Stimulated activated CD8-positive, alpha-beta memory T cell treated with anti-CD3 and anti-CD28 coated beads, Interleukin-4, amount 100 ng/mL, for 1 hour (primary cell): ENCODE data around the gene CA6.
"Not testable (repeated sequence)": the region's sequence is repeated elsewhere in the genome, so short reads cannot be mapped to it uniquely, and the experiment has no call there.

ENCODE experiments used
- DNase-seq, 2 donors: peaks; one replicate each; pipeline ENCODE4 v3.0.0-alpha.2; 2020; ENCODE audit warnings: low read depth in 2 of 2, low spot score in 1 of 2

Gene CA6

GRCh38 chr1:8968902-8969301 lies 23.2 kb downstream of the CA6 start:
- not testable (repeated sequence) for DNase-seq

GRCh38 chr1:8969937-8970336 lies 24.3 kb downstream of the CA6 start:
- DNase-seq = no peak

GRCh38 chr1:8970870-8971337 lies 25.2 kb downstream of the CA6 start:
- DNase-seq = no peak

GRCh38 chr1:8974551-8974950 lies 28.9 kb downstream of the CA6 start:
- DNase-seq = no peak

- no peak for DNase-seq
Measured at GRCh38 chr1:8976338-8976737, 30.7 kb downstream of the CA6 start.

- no peak for DNase-seq
Measured at GRCh38 chr1:8976896-8977450, 31.3 kb downstream of the CA6 start.

- DNase-seq = no peak
Measured at GRCh38 chr1:8980656-8981055, 35.0 kb downstream of the CA6 start.

GRCh38 chr1:8981169-8981568 lies 35.5 kb downstream of the CA6 start:
- DNase-seq = no peak

- DNase-seq = no peak
Measured at GRCh38 chr1:8984203-8984602, 38.5 kb downstream of the CA6 start.

- DNase-seq = no peak
Measured at GRCh38 chr1:8984990-8985389, 39.3 kb downstream of the CA6 start.

- no peak for DNase-seq
Measured at GRCh38 chr1:8985915-8986813, 40.5 kb downstream of the CA6 start.

- DNase-seq = no peak
Measured at GRCh38 chr1:8986814-8987190, 41.1 kb downstream of the CA6 start.

- peak; percentile 46 to 51 for DNase-seq
Measured at GRCh38 chr1:8987881-8988617, 42.4 kb downstream of the CA6 start.

- no peak for DNase-seq
Measured at GRCh38 chr1:8988618-8988967, 42.9 kb downstream of the CA6 start.

- no peak for DNase-seq
Measured at GRCh38 chr1:8989061-8989460, 43.4 kb downstream of the CA6 start.

- DNase-seq = no peak
Measured at GRCh38 chr1:8989821-8990220, 44.2 kb downstream of the CA6 start.

GRCh38 chr1:8992936-8993687 lies 47.4 kb downstream of the CA6 start:
- DNase-seq = no peak

- DNase-seq = not testable (repeated sequence)
Measured at GRCh38 chr1:8993962-8994675, 48.5 kb downstream of the CA6 start.

GRCh38 chr1:9001534-9002214 lies 56.0 kb downstream of the CA6 start:
- DNase-seq = not testable (repeated sequence)

GRCh38 chr1:9002215-9002560 lies 56.5 kb downstream of the CA6 start:
- not testable (repeated sequence) for DNase-seq
